ENCODE data around the gene OTOA.

GRCh38 chr16:21625026-21625425 lies 38.7 kb upstream of the OTOA start:
- TF ChIP-seq CTCF (IDR thresholded peaks at IDR 0.05; ENCODE audit: borderline replicate concordance, extremely low read depth, low read length, poor library complexity, severe bottlenecking) (no peak), EZH2 (IDR thresholded peaks at IDR 0.05; ENCODE audit: borderline replicate concordance, low read depth, low read length, severe bottlenecking) (no peak)
